HG02642 (cell line): Measurements from ENCODE around the gene TLCD2.
A peak's percentile ranks its signal among the peaks of the same experiment; 100 is the strongest.
"Not testable (repeated sequence)": the region's sequence is repeated elsewhere in the genome, so short reads cannot be mapped to it uniquely, and the experiment has no call there.

Experiments used
- ATAC-seq: cut with Tn5 transposase; IDR thresholded peaks from one replicate; pipeline ENCODE4 v1.9.1; 2021; ENCODE audit warnings: mild to moderate bottlenecking; ENCODE audit not compliant: unreplicated experiment, poor library complexity

TLCD2 gene

DNA sequence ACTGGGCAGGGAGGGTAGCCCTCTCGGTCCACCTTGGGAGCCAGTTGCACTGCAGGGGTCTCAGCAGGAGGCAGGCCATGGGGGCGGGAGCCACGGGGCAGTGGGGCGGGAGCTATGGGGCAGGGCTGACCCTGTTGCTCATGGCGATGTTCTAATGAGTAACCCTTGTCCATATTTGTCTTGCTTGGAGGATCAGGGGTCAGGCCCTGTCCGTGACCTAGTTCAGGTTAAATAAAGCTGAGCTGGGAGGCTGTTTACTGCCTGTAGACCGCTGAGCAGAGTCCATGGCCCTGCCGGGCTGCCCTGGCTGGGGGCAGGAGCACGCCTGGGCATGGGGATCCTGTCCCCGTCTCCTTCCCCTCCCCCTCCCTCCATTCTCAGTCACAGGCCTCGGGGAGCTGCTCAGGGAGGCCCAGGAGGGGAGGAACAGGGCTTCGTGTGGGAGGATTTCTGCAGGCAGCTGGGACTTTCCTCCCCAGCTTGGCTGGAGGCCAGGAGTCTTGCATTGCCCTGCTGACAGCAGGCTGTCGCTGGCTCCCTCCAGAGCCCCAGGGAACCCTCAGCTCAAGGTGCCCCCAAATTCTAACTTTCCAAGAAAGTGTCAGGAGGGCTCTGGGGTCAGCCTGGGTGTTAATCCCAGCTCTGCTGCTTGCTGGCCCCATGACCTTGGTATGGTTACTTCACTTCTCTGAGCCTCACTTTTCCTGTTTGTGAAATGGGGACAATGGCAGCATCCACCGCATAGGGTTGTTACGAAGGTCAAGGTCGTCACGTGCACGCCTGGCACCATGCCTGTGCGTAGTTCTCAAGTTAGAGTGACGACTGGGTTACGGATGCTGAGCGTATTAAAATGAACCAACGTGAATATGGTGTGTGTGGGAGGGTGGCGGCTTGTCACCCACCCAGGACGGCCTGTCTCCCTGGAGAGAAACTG lies 26.4 kb upstream of the TLCD2 start:
- ATAC-seq: no peak

DNA sequence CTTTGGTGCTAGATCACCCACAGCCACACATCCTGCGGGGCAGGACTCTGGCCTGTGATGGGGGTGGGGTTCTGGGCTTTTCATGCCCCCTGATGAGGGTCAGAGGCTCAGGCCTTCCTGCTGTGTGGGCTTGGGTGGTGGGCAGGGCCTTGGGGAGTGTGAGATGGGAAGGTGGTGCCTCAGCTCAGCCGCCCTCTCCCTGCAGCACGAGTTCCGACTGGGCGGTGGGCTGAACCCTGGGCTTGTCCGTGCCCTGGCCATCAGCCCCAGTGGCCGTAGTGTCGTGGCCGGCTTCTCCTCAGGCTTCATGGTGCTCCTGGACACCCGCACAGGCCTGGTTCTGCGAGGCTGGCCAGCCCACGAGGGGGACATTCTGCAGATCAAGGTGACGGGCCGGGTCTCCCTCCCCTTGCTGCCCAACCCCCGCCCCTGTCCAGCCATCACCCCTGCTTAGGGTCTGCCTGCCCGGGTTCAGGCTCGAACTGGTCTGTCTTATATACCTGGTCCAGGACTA lies 25.7 kb upstream of the TLCD2 start:
- ATAC-seq: no peak

DNA sequence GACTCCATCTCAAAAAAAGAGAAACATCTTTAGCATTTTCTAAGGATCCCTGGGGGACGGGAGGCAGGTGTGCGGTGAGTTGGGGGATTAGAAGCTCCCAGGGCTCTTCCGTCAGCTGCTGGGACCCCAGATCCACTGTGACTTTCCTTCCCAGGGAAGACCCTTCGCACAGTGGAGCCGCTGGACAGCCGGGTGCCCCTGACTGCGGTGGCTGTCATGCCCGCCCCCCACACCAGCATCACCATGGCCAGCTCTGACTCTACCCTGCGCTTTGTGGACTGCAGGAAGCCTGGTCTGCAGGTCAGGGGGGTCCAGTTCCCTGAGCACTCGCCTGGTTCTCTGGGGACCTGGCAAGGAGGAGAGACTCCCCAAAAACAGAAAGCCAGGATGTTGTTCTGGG lies 25.2 kb upstream of the TLCD2 start:
- no peak for ATAC-seq

DNA sequence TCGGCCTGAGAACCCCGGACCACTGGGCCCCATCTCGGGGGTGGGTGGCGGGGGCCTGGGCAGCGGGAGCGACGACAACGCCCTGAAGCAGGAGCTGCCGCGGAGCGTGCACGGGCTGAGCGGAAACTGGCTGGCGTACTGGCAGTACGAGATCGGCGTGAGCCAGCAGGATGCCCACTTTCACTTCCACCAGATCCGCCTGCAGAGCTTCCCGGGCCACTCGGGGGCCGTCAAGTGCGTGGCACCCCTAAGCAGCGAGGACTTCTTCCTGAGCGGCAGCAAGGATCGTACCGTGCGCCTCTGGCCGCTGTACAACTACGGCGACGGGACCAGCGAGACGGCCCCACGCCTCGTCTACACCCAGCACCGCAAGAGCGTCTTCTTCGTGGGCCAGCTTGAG lies 23.6 kb upstream of the TLCD2 start:
- no peak for ATAC-seq

DNA sequence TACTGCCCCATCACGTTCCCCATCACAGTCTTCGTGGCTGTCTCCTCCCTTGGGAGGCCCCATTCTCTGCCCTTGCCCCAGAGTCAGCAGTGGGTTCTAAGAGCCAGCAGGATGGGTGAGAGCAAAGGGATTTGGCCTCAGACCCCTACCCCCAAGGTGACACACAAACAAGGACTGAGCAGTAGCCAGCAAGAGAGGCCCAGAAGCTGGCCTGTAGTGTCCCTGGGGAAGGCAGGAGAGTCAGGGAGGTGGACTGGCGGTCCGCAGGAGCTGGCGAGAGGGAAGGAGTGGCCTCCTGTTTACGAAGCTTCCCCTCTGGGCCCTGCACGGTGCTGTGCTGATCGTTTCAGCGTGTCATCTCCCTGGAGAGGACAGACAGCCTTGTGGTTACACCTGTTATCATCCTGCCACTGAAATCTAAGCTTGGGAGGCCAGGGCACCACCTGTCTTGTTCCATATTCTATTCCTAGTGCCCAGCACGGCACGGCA lies 22.7 kb upstream of the TLCD2 start:
- no peak for ATAC-seq

DNA sequence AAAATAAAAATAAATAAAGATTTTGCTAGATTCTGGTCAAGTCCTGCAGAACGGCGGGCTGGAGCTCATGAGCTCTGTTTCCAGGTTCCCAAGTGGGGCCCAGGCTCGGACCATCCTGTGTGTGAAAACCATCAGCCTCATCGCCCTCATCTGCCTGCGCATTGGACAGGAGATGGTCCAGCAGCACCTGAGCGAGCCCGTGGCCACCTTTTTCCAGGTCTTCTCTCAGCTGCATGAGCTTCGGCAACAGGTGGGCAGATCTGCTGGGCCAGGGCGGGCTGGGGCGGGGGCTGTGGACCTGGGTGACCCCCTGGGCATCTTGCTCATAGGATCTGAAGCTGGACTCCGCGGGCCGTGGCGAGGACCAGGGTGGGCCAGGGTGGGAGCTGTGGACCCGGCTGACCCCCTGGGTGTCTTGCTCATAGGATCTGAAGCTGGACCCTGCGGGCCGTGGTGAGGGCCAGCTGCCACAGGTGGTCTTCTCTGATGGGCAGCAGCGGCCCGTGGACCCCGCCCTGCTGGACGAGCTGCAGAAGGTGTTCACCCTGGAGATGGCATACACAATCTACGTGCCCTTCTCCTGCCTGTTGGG lies 22.2 kb upstream of the TLCD2 start:
- ATAC-seq: no peak

DNA sequence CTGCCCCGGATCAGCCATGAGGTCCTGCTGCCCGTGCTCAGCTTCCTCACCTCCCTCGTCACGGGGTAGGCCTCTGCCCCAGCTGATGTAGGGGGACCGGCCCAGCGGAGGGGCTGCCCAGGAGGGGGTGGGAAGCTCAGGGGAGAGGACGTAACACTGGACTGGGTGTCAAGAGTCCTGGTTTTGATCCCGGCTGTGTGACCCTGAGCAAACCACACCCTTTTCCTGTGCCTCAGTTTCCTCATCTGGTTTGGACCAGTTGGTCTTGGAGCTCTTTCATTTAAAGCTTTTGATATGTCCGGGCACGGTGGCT lies 21.0 kb upstream of the TLCD2 start:
- no peak for ATAC-seq

DNA sequence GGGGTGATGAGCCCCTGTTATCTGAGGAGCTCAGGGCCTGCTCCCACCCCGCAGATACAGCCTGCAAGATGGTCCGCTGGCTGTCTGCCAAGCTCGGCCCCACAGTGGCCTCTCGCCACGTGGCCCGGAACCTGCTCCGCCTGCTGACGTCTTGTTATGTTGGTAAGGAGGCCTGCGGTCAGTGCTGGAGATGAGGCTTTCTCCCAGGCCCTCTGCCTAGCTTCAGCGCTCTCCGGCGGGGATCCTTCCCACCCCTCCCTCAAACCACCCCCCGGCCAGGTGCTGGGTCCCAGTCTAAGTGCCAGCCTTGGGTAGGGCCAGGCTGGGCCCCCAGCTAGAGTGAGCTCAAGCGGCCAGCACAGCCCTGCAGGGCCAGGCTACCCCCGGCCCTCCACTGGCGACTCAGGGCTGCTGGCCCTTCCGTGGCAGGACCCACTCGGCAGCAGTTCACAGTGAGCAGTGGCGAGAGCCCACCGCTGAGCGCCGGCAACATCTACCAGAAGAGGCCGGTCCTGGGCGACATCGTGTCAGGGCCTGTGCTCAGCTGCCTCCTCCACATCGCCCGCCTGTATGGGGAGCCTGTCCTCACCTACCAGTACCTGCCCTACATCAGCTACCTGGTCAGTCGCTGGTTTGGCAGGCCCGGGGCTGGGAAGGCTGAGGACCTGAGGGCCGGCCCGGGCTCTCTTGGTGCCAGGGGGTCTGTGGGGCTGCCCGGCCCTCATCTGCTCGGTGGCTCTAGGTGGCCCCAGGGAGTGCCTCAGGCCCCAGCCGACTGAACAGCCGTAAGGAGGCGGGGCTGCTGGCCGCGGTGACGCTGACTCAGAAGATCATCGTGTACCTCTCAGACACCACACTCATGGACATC lies 20.4 kb upstream of the TLCD2 start:
- ATAC-seq: no peak

DNA sequence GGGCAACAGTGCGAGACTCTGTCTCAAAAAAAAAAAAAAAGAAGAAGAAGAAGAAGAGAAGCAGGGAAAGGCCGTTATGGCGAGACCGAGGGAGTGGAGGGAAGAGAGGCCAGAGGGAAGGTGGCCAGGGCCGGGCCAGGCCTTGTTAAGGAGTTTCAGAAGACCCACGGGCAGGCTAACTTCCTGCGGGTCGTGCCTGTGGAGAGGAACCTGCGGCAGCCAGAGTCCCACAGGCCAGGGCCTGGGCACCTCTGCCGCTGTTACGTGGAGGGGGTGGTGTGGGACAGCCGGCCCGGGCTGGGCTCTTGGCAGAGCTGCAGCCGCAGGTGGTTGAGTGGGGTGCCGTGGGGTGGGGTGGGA lies 19.8 kb upstream of the TLCD2 start:
- ATAC-seq: no peak

DNA sequence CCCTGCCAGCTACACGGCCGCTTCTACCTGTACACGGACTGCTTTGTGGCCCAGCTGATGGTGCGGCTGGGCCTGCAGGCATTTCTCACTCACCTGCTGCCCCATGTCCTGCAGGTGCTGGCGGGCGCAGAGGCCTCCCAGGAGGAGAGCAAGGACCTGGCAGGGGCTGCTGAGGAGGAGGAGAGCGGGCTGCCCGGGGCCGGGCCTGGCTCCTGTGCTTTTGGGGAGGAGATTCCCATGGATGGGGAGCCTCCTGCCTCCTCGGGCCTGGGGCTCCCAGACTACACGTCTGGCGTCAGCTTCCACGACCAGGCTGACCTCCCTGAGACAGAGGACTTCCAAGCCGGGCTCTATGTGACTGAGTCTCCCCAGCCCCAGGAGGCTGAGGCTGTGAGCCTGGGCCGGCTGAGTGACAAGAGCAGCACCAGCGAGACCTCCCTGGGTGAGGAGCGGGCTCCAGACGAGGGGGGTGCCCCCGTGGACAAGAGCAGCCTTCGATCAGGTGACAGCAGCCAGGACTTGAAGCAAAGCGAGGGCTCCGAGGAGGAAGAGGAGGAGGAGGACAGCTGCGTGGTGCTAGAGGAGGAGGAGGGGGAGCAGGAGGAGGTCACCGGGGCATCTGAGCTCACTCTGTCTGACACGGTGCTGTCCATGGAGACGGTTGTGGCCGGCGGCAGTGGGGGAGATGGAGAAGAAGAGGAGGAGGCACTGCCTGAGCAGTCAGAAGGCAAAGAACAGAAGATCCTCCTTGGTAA lies 17.9 kb upstream of the TLCD2 start:
- ATAC-seq: no peak

DNA sequence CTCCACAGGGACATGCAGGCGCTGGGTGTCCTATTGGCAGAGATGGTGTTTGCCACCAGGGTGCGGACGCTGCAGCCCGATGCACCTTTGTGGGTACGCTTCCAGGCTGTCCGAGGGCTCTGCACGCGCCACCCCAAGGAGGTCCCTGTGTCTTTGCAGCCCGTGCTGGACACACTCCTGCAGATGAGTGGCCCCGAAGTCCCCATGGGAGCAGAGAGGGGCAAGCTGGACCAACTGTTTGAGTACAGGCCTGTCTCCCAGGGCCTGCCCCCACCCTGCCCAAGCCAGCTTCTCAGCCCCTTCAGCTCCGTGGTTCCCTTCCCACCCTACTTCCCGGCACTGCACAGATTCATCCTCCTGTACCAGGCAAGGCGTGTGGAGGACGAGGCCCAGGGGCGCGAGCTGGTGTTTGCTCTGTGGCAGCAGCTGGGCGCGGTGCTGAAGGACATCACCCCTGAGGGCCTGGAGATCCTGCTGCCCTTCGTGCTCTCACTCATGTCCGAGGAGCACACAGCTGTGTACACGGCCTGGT lies 17.1 kb upstream of the TLCD2 start:
- no peak for ATAC-seq

DNA sequence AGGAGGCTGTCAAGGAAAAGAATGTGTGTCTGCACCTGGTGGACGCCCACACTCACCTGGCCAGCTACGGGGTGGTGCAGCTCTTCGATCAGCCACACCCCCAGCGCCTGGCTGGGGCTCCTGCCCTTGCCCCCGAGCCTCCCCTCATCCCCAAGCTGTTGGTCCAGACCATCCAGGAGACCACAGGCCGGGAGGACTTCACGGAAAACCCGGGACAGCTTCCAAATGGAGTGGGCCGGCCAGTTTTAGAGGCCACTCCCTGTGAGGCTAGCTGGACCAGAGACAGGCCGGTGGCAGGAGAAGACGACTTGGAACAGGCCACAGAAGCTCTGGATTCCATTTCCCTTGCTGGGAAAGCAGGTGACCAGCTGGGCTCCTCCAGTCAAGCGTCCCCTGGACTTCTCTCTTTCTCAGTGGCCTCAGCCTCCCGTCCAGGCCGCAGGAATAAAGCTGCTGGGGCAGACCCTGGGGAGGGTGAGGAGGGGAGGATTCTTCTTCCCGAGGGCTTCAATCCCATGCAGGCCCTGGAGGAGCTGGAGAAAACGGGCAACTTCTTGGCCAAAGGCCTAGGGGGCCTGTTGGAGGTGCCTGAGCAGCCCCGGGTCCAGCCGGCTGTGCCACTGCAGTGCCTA lies 16.6 kb upstream of the TLCD2 start:
- ATAC-seq: no peak

DNA sequence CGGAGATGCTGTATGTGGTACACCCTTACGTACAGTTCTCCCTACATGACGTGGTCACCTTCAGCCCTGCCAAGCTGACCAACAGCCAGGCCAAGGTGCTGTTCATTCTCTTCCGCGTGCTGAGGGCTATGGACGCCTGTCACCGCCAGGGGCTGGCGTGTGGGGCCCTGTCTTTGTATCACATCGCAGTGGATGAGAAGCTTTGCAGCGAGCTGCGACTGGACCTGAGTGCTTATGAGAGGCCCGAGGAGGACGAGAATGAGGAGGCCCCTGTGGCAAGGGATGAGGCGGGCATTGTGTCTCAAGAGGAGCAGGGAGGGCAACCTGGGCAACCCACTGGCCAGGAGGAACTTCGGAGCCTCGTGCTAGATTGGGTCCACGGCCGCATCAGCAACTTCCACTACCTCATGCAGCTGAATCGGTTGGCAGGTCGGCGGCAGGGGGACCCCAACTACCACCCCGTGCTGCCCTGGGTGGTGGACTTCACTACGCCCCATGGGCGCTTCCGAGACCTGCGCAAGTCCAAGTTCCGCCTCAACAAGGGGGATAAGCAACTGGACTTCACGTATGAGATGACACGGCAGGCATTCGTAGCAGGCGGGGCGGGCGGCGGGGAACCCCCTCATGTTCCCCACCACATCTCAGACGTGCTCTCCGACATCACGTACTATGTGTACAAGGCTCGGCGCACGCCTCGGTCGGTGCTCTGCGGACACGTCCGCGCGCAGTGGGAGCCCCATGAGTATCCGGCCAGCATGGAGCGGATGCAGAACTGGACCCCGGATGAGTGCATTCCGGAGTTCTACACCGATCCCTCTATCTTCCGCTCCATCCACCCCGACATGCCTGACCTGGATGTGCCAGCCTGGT lies 15.7 kb upstream of the TLCD2 start:
- ATAC-seq: no peak

DNA sequence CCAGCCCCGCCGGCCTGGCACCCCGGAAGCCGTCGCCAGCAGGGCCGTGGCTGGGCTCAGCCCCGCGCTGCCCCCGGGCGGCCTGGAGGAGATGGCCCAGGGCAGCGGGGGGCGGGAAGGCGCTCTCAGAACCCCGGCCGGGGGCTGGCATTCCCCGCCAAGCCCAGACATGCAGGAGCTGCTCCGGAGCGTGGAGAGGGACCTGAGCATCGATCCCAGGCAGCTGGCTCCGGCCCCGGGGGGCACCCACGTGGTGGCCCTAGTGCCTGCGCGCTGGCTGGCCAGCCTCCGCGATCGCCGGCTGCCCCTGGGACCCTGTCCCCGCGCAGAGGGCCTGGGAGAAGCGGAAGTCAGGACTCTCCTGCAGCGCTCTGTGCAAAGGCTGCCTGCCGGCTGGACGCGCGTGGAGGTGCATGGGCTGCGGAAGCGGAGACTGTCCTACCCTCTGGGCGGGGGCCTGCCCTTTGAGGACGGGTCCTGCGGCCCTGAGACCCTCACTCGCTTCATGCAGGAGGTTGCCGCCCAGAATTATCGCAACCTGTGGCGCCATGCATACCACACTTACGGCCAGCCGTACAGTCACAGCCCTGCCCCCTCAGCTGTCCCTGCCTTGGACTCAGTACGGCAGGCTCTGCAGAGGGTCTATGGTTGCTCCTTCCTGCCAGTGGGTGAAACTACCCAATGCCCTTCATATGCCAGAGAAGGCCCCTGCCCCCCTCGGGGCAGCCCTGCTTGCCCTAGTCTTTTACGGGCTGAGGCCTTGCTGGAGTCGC lies 14.9 kb upstream of the TLCD2 start:
- ATAC-seq: peak; percentile 40

DNA sequence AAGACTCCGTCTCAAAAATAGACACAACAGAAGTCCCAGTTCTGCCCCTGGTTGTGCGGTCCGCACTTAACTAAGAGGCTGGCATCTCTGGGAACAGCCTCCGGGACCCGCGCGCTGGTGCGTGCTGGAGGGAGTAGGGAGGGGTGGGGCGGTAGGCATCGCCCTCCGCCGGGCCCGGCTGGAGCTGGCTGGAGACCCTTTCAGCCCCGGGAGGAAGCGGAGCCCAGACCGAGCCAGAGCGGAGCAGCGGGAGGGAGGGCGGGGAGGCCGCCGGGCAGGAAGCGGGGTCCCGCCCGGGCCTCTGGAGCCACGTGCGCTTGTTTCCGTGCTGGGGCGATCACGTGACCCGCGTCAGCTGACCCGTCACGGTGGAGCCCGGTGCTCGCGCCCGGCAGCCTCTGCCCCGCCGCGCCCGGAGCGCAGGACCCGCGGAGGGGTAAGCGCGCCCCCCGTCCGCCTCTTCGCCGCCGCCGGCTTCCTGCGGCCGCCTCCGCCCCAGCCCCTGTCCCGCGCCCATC lies 14.2 kb upstream of the TLCD2 start, which contains the start of gene WDR81:
TSS of gene WDR81 (plus strand) at position 354 of the 518 bp plus-strand sequence. CDS start 256 bp downstream, outside the sequence.
- ATAC-seq: peak; percentile 66

DNA sequence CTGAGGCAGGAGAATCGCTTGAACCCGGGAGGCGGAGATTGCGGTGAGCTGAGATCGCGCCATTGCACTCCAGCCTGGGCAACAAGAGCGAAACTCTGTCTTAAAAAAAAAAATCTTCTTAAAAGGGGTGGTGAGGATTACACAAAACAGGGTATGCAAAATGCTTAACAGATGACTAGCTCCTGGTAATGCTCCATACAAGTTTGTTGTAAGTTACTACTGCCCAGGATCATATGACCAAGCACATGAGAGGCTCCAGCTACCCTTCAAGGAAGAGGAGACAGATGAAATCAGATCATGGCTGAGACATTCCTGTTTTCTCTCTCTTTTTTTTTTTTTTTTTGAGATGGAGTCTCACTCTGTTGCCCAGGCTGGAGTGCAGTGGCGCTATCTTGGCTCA lies 11.8 kb upstream of the TLCD2 start:
- ATAC-seq: not testable (repeated sequence)

DNA sequence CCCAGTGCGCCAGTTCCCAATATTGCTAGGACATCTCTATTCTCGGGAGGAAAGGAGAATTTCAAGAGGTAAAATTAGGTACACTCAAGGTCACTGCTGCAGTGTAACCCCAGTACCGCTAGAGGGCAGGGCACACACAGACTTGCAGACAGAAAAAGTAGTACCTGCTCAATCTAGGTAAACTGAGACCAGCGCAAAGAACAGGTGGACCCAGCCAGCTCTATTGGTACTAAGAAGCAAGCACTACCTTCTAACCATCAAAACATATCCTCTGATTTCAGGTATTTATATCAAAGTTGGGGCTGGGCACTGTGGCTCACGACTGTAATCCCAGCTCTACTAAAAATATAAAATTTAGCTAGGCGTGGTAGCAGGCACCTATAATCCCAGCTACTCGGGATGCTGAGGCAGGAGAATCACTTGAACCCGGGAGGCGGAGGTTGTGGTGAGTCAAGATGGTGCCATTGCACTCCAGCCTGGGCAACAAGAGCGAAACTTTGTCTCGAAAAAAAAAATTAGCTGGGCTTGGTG lies 10.7 kb upstream of the TLCD2 start:
- no peak for ATAC-seq
